Caco-2 (cell line): ENCODE results near the gene PRKG2. TPM values are rescaled to one million over a fixed set of nuclear protein-coding genes. Genes with fewer than 3 reads are reported as not detected.
"Not testable (repeated sequence)": the region's sequence is repeated elsewhere in the genome, so short reads cannot be mapped to it uniquely, and the experiment has no call there.

Source experiments
- BruUV-seq: library from RNA; stranded (reverse); fragments of 400-500 nt; replicated peaks from 2 replicates; lab custom pipeline; 2021; lab: Mats Ljungman, UMichigan
- CTCF ChIA-PET: fragments of 300-600 bp; sonication (Branson Sonifier 250); formaldehyde crosslinking; loops from one replicate; lab custom pipeline; 2022; ENCODE audit warnings: antibody characterized with exemption; lab: Charles Lee
- POLR2A ChIA-PET: fragments of 300-600 bp; sonication (Branson Sonifier 250); formaldehyde crosslinking; loops from one replicate; lab custom pipeline; 2022; ENCODE audit warnings: antibody characterized with exemption; lab: Charles Lee
- DNase-seq, 2 experiments: peaks; one replicate each; pipeline versions ENCODE4 v3.0.0 to v3.0.0-alpha.2; 2020 to 2022
- H3K27me3 ChIP-seq: replicated peaks from 2 replicates; pipeline ENCODE4 v1.6.0; 2011; ENCODE audit warnings: low read length; ENCODE audit not compliant: control insufficient read depth, insufficient read depth
- H3K36me3 ChIP-seq: 2 replicates; pipeline ENCODE4 v1.5.1; 2011; ENCODE audit warnings: low read length; ENCODE audit not compliant: control insufficient read depth, insufficient read depth
- H3K4me1 ChIP-seq: fragments of 250-450 bp; sonication (Bioruptor Pico); 2 replicates; pipeline ENCODE4 v1.5.1; 2020; ENCODE audit warnings: mild to moderate bottlenecking
- H3K4me3 ChIP-seq: 2 replicates; pipeline ENCODE4 v1.5.1; 2011; ENCODE audit warnings: low read depth, mild to moderate bottlenecking, control low read depth, low read length
- H3K9me3 ChIP-seq: fragments of 250-450 bp; sonication (Bioruptor Pico); 2 replicates; pipeline ENCODE4 v1.5.1; 2020; ENCODE audit warnings: mild to moderate bottlenecking, moderate library complexity
- H3K27ac Mint-ChIP-seq: one replicate; pipeline ENCODE4 v1.8.0; 2022; ENCODE audit warnings: mixed read lengths; ENCODE audit not compliant: unreplicated experiment
- H3K27me3 Mint-ChIP-seq: one replicate; pipeline ENCODE4 v1.8.0; 2022; ENCODE audit warnings: mixed read lengths; ENCODE audit not compliant: insufficient read depth, unreplicated experiment
- H3K36me3 Mint-ChIP-seq: one replicate; pipeline ENCODE4 v1.8.0; 2022; ENCODE audit warnings: mild to moderate bottlenecking, mixed read lengths; ENCODE audit not compliant: insufficient read depth, unreplicated experiment
- H3K4me1 Mint-ChIP-seq: one replicate; pipeline ENCODE4 v1.8.0; 2022; ENCODE audit warnings: low read depth, mixed read lengths; ENCODE audit not compliant: unreplicated experiment
- H3K4me3 Mint-ChIP-seq: one replicate; pipeline ENCODE4 v1.8.0; 2022; ENCODE audit warnings: mild to moderate bottlenecking, moderate library complexity, mixed read lengths; ENCODE audit not compliant: unreplicated experiment
- H3K9me3 Mint-ChIP-seq: one replicate; pipeline ENCODE4 v1.8.0; 2022; ENCODE audit warnings: mixed read lengths; ENCODE audit not compliant: unreplicated experiment
- CTCF ChIP-seq, 2 experiments: fragments of 200-600 bp in 1 of 2; IDR thresholded peaks; 1 replicate in 1 of 2; 2 replicates in 1 of 2; pipeline versions ENCODE4 v1.5.1 to v1.8.0; 2011 to 2022; ENCODE audit warnings: antibody characterized with exemption in 1 of 2, control low read depth in 1 of 2, inconsistent platforms in 1 of 2, low read depth in 1 of 2, low read length in 1 of 2, mild to moderate bottlenecking in 1 of 2, moderate library complexity in 1 of 2; ENCODE audit not compliant: insufficient read depth in 1 of 2, severe bottlenecking in 1 of 2, unreplicated experiment in 1 of 2
- intact Hi-C: fragments of 100-400 bp; cut with micrococcal nuclease; formaldehyde crosslinking; loops from one replicate; pipeline ENCODE4 v1.10.0; 2022; ENCODE audit not compliant: unreplicated experiment
- total RNA-seq: library from RNA; stranded (reverse); gene quantifications from 2 replicates; pipeline ENCODE4 v1.2.3, GENCODE V29; 2022

Gene PRKG2
- total RNA-seq, 1 experiment from 2014 or later, result 5.6 TPM

GRCh38 chr4:81227968-81228367, 12.9 kb upstream of the PRKG2 start:
- TF ChIP-seq CTCF (IDR thresholded peaks at IDR 0.05; ENCODE audit: insufficient read depth in 1 of 2, low read depth in 1 of 2, low read length in 1 of 2, severe bottlenecking in 1 of 2, unreplicated experiment in 1 of 2), result no peak
- Histone ChIP-seq H3K4me1 (no peaks in the 10 kb centered on the region), H3K9me3 (peaks cover 7% of the 10 kb centered on the region), H3K27me3 (no peaks in the 10 kb centered on the region), H3K36me3 (no peaks in the 10 kb centered on the region), H3K4me3 (no peak overlapping the region)
- ChIA-PET POLR2A (no interaction called here), CTCF (no interaction called here)
- Mint-ChIP-seq H3K9me3 (peaks cover 18% of the 10 kb centered on the region), H3K27ac (no peak overlapping the region), H3K27me3 (no peaks in the 10 kb centered on the region), H3K4me3 (no peak overlapping the region), H3K36me3 (no peaks in the 10 kb centered on the region), H3K4me1 (no peaks in the 10 kb centered on the region)
- no peak for DNase-seq
- no TSS peak for BruUV-seq
- intact Hi-C loops, result no loop called here

- BruUV-seq, result no TSS peak
- Histone ChIP-seq H3K27me3 (no peaks in the 10 kb centered on the region), H3K4me1 (no peaks in the 10 kb centered on the region), H3K36me3 (no peaks in the 10 kb centered on the region), H3K9me3 (peaks cover 7% of the 10 kb centered on the region), H3K4me3 (no peak overlapping the region)
- Mint-ChIP-seq H3K27ac (no peak overlapping the region), H3K4me3 (no peak overlapping the region), H3K4me1 (no peaks in the 10 kb centered on the region), H3K9me3 (peaks cover 19% of the 10 kb centered on the region), H3K36me3 (no peaks in the 10 kb centered on the region), H3K27me3 (no peaks in the 10 kb centered on the region)
- no peak for DNase-seq
- ChIA-PET CTCF (no interaction called here), POLR2A (no interaction called here)
- intact Hi-C loops, result no loop called here
- no peak for TF ChIP-seq CTCF (IDR thresholded peaks at IDR 0.05; ENCODE audit: insufficient read depth in 1 of 2, low read depth in 1 of 2, low read length in 1 of 2, severe bottlenecking in 1 of 2, unreplicated experiment in 1 of 2)
These were observed 12.1 kb upstream of the PRKG2 start for GRCh38 chr4:81227138-81227537.

DNA sequence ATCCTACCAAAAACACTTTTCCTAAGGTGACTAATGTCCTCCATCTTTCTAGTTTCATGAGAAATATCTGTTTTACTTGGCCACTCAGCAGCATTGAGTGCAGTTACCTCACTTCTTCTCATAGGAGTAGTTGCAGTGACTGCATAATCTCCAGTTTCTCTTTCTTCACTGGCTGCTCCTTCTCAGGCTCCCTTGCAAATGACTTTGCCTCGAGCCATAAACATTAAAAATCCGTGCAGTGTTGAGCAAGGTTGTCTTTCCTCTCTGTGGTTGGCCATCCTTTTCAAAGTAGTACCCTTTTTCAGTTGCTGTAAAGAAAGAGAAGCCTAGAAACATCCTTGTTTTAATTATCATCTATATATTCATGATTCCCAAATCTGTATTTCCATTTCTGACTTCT, 10.2 kb upstream of the PRKG2 start:
- no peak overlapping the region for H3K4me3 ChIP-seq
- intact Hi-C loops, result no loop called here
- no peaks in the 10 kb centered on the region; the same call in 1 of the 2 replicates for H3K9me3 ChIP-seq
- Mint-ChIP-seq H3K9me3 (peaks cover 20% of the 10 kb centered on the region), H3K27me3 (no peaks in the 10 kb centered on the region), H3K36me3 (no peaks in the 10 kb centered on the region), H3K27ac (no peak overlapping the region), H3K4me3 (no peak overlapping the region), H3K4me1 (no peaks in the 10 kb centered on the region)
- no TSS peak for BruUV-seq
- no peak for DNase-seq
- H3K36me3 ChIP-seq, result no peaks in the 10 kb centered on the region
- CTCF ChIA-PET, result interaction anchor here (0.6 kb wide), 1 partner anchor 9 kb away, joined by 3 read pairs; no protein-coding TSS in a partner anchor
- TF ChIP-seq CTCF (IDR thresholded peaks at IDR 0.05; ENCODE audit: insufficient read depth in 1 of 2, low read depth in 1 of 2, low read length in 1 of 2, severe bottlenecking in 1 of 2, unreplicated experiment in 1 of 2), result no peak
- no peaks in the 10 kb centered on the region for H3K4me1 ChIP-seq
- POLR2A ChIA-PET, result no interaction called here
- no peaks in the 10 kb centered on the region for H3K27me3 ChIP-seq

DNA sequence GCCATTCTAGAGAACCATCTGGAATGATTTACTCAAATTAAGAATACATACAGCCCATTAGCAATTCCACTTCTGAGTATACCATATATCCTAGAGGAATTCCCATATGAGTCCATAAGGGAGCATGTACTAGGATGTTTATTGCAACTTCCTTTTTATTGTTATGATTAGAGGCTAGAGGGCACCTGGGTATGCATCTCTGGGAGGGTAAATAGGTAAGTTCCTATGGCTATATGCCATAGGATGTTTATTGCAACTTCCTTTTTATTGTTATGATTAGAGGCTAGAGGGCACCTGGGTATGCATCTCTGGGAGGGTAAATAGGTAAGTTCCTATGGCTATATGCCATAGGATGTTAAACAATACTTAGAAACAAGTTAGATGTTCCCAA, 7.1 kb upstream of the PRKG2 start:
- H3K27me3 ChIP-seq, H3K4me3 ChIP-seq, H3K27ac Mint-ChIP-seq, H3K36me3 ChIP-seq, DNase-seq, H3K4me1 ChIP-seq, H3K27me3 Mint-ChIP-seq, BruUV-seq, H3K9me3 ChIP-seq, H3K4me1 Mint-ChIP-seq, CTCF ChIA-PET, H3K36me3 Mint-ChIP-seq, intact Hi-C loops, H3K4me3 Mint-ChIP-seq, POLR2A ChIA-PET: not testable (repeated sequence)
- H3K9me3 Mint-ChIP-seq, result peaks cover 30% of the 10 kb centered on the region
